ENCODE measurements around the gene AFTPH. TPM values are rescaled to one million over a fixed set of nuclear protein-coding genes. Genes with fewer than 3 reads are reported as not detected.
A peak's percentile ranks its signal among the peaks of the same experiment; 100 is the strongest.

The AFTPH gene
- total RNA-seq, 1 experiment from 2014 or later: 13.5 TPM

DNA sequence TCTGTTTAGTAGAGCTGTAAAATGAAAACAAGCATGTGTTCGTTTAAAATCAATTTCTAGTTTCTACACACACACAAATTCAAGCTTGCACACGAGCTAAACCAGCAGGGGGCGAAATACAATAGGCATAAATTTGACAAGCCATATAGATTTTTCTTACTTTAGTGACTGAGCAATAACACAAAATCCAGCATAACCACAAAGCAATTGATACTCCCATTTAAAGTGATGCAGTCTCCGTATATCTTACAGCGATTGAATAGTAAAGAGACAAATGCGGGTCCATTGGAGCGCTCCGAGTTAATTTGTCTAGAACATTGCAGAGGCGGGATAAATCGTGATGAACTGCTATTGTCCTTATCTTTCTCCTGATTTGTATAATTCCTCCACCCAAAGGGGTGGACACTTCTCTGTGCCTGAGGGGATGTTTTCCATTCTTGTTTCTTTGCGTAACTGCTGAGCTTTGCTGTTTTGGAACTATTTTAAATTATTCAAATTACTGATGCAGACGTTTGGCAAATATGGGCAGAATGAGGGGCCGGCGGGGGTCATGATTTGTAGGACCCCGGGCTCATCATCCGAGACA is 1.2 kb upstream of the AFTPH start:
- no peak for DNase-seq
- no CpG with 5 or more reads among the region's 16 CpGs for WGBS (ENCODE audit: extremely low coverage, insufficient read length, low lambda C conversion rate)
- H3K9ac ChIP-seq (ENCODE audit: extremely low read depth, insufficient read length, low read length): peak overlapping the region; percentile 44

More for the DNA sequence above, 1.2 kb upstream of the AFTPH start:
- no peaks in the 10 kb centered on the region for H4K20me1 ChIP-seq (ENCODE audit: control insufficient read depth, insufficient read depth, insufficient read length)
- no peak overlapping the region for H2BK5ac ChIP-seq (ENCODE audit: insufficient read length, low read length)
- no peak overlapping the region for H3K4ac ChIP-seq (ENCODE audit: low read depth, low read length)
- no peak overlapping the region for H2BK120ac ChIP-seq (ENCODE audit: low read depth, low read length, poor library complexity, severe bottlenecking)
- H3K4me1 ChIP-seq (ENCODE audit: insufficient read depth, low read length): no peaks in the 10 kb centered on the region
- no peak overlapping the region for H2AK5ac ChIP-seq (ENCODE audit: insufficient read length, low read length)
- no peak overlapping the region for H3K14ac ChIP-seq (ENCODE audit: insufficient read depth, low read length)
- no peak overlapping the region for H4K91ac ChIP-seq (ENCODE audit: insufficient read length, low read depth, low read length)
- no peak overlapping the region for H3K23ac ChIP-seq (ENCODE audit: insufficient read length, low read depth, low read length)
- H3K79me1 ChIP-seq (ENCODE audit: insufficient read depth, low read depth, low read length, poor library complexity, severe bottlenecking): peaks cover 2% of the 10 kb centered on the region
- no peak overlapping the region for H3K56ac ChIP-seq (ENCODE audit: insufficient read length, low read depth, low read length)
- no peak overlapping the region for H2BK20ac ChIP-seq (ENCODE audit: low read depth, low read length, poor library complexity, severe bottlenecking)
- H2BK15ac ChIP-seq (ENCODE audit: low read depth, low read length): no peak overlapping the region
- H3K27me3 Mint-ChIP-seq (ENCODE audit: low read depth): no peaks in the 10 kb centered on the region
- no peak overlapping the region for H4K8ac ChIP-seq (replicated peaks; ENCODE audit: insufficient read length, low read depth, low read length)
- H3K4me3 Mint-ChIP-seq: peak overlapping the region; percentile 95 to 100
- H2BK12ac ChIP-seq (ENCODE audit: insufficient read length, low read depth, low read length): no peak overlapping the region
- H3K9me3 Mint-ChIP-seq: no peaks in the 10 kb centered on the region
- H3K9me3 ChIP-seq (ENCODE audit: control insufficient read depth, low read depth, low read length): no peaks in the 10 kb centered on the region
- peak overlapping the region; percentile 97 for H2AFZ ChIP-seq (ENCODE audit: low read length)
- peaks cover 6% of the 10 kb centered on the region; the same call in 1 of the 2 replicates for H3K79me2 ChIP-seq (ENCODE audit: insufficient read depth, low read length)
- no peak overlapping the region for H3T11ph ChIP-seq (ENCODE audit: low read length)
- H3K36me3 Mint-ChIP-seq (ENCODE audit: insufficient read depth in 1 of 3, low read depth in 3 of 3): no peaks in the 10 kb centered on the region
- no peak overlapping the region for H4K5ac ChIP-seq (ENCODE audit: insufficient read length, low read depth, low read length)
- no peak overlapping the region for H3K18ac ChIP-seq (ENCODE audit: insufficient read length, low read depth, low read length)
- no peak overlapping the region for H3K27ac Mint-ChIP-seq
- peak overlapping the region; percentile 94 for H3K4me2 ChIP-seq (ENCODE audit: insufficient read depth, insufficient read length, low read length)
- TF ChIP-seq, protein P1, sequence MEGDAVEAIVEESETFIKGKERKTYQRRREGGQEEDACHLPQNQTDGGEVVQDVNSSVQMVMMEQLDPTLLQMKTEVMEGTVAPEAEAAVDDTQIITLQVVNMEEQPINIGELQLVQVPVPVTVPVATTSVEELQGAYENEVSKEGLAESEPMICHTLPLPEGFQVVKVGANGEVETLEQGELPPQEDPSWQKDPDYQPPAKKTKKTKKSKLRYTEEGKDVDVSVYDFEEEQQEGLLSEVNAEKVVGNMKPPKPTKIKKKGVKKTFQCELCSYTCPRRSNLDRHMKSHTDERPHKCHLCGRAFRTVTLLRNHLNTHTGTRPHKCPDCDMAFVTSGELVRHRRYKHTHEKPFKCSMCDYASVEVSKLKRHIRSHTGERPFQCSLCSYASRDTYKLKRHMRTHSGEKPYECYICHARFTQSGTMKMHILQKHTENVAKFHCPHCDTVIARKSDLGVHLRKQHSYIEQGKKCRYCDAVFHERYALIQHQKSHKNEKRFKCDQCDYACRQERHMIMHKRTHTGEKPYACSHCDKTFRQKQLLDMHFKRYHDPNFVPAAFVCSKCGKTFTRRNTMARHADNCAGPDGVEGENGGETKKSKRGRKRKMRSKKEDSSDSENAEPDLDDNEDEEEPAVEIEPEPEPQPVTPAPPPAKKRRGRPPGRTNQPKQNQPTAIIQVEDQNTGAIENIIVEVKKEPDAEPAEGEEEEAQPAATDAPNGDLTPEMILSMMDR (conservative IDR thresholded peaks at IDR 0.05): peak; percentile 76
- peaks cover 20 to 26% of the 10 kb centered on the region in 2 experiments for H3K4me1 Mint-ChIP-seq
- no peak overlapping the region for H3K27ac ChIP-seq (ENCODE audit: insufficient read length, low read depth, low read length)
- peaks cover 17% of the 10 kb centered on the region for H3K23me2 ChIP-seq (ENCODE audit: insufficient read length, low read depth, low read length, poor library complexity, severe bottlenecking)
- H3K27me3 ChIP-seq (ENCODE audit: insufficient read depth, low read length): no peaks in the 10 kb centered on the region

Data from H9 (cell line).